ENCODE measurements around the gene DEGS2.

The DEGS2 gene

GRCh38 chr14:100108840-100109593, 50.4 kb downstream of the DEGS2 start:
- no peaks in the 10 kb centered on the region for H3K9me3 ChIP-seq
- no peak for DNase-seq
- TF ChIP-seq, protein P1, sequence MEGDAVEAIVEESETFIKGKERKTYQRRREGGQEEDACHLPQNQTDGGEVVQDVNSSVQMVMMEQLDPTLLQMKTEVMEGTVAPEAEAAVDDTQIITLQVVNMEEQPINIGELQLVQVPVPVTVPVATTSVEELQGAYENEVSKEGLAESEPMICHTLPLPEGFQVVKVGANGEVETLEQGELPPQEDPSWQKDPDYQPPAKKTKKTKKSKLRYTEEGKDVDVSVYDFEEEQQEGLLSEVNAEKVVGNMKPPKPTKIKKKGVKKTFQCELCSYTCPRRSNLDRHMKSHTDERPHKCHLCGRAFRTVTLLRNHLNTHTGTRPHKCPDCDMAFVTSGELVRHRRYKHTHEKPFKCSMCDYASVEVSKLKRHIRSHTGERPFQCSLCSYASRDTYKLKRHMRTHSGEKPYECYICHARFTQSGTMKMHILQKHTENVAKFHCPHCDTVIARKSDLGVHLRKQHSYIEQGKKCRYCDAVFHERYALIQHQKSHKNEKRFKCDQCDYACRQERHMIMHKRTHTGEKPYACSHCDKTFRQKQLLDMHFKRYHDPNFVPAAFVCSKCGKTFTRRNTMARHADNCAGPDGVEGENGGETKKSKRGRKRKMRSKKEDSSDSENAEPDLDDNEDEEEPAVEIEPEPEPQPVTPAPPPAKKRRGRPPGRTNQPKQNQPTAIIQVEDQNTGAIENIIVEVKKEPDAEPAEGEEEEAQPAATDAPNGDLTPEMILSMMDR (IDR thresholded peaks at IDR 0.05; ENCODE audit: low read depth, low read length), result no peak
- H3K36me3 ChIP-seq, result peaks cover 4% of the 10 kb centered on the region
- H3K4me3 ChIP-seq (ENCODE audit: low read depth, low read length), result no peak overlapping the region
- no peaks in the 10 kb centered on the region for H3K27me3 ChIP-seq
- H3K4me1 ChIP-seq, result peaks cover 10% of the 10 kb centered on the region

GRCh38 chr14:100108042-100108825, 51.2 kb downstream of the DEGS2 start:
- H3K36me3 ChIP-seq, result peaks cover 8% of the 10 kb centered on the region
- peaks cover 10% of the 10 kb centered on the region for H3K4me1 ChIP-seq
- no peaks in the 10 kb centered on the region for H3K27me3 ChIP-seq
- DNase-seq, result peak; percentile 92
- TF ChIP-seq, protein P1 (IDR thresholded peaks at IDR 0.05; ENCODE audit: low read depth, low read length), result peak; percentile 93
- H3K4me3 ChIP-seq (ENCODE audit: low read depth, low read length), result no peak overlapping the region
- no peaks in the 10 kb centered on the region for H3K9me3 ChIP-seq

GRCh38 chr14:100107236-100107635, 52.2 kb downstream of the DEGS2 start:
- H3K27me3 ChIP-seq, result no peaks in the 10 kb centered on the region

GRCh38 chr14:100106250-100107112, 53.0 kb downstream of the DEGS2 start:
- no peak for DNase-seq
- peaks cover 8% of the 10 kb centered on the region for H3K36me3 ChIP-seq
- TF ChIP-seq, protein P1 (IDR thresholded peaks at IDR 0.05; ENCODE audit: low read depth, low read length), result no peak; the same call in 1 of the 2 replicates
- no peaks in the 10 kb centered on the region for H3K27me3 ChIP-seq
- no peak overlapping the region for H3K4me3 ChIP-seq (ENCODE audit: low read depth, low read length)
- no peaks in the 10 kb centered on the region for H3K9me3 ChIP-seq
- peaks cover 10% of the 10 kb centered on the region for H3K4me1 ChIP-seq

More at GRCh38 chr14:100107236-100107635, 52.2 kb downstream of the DEGS2 start:
- H3K9me3 ChIP-seq, result no peaks in the 10 kb centered on the region
- H3K4me3 ChIP-seq (ENCODE audit: low read depth, low read length), result no peak overlapping the region
- H3K36me3 ChIP-seq, result peaks cover 8% of the 10 kb centered on the region
- TF ChIP-seq, protein P1 (IDR thresholded peaks at IDR 0.05; ENCODE audit: low read depth, low read length), result no peak
- H3K4me1 ChIP-seq, result peaks cover 10% of the 10 kb centered on the region
- no peak for DNase-seq

GRCh38 chr14:100105357-100106169, 53.9 kb downstream of the DEGS2 start:
- TF ChIP-seq, protein P1 (IDR thresholded peaks at IDR 0.05; ENCODE audit: low read depth, low read length), result no peak
- H3K27me3 ChIP-seq, result no peaks in the 10 kb centered on the region
- H3K4me1 ChIP-seq, result peaks cover 10% of the 10 kb centered on the region
- no peak for DNase-seq
- H3K36me3 ChIP-seq, result peaks cover 8% of the 10 kb centered on the region
- no peaks in the 10 kb centered on the region for H3K9me3 ChIP-seq
- H3K4me3 ChIP-seq (ENCODE audit: low read depth, low read length), result no peak overlapping the region

Data from BE2C (cell line).